Measurements from ENCODE around the gene C1QTNF6.

C1QTNF6 gene

GRCh38 chr22:37188901-37189466 is 937 bp upstream of the C1QTNF6 start:
- no peak for DNase-seq

GRCh38 chr22:37187552-37187890 is 526 bp downstream of the C1QTNF6 start:
- DNase-seq: no peak

GRCh38 chr22:37186997-37187522 is 987 bp downstream of the C1QTNF6 start:
- DNase-seq: no peak

GRCh38 chr22:37186228-37186996 is 1.6 kb downstream of the C1QTNF6 start:
- peak; percentile 27 for DNase-seq

GRCh38 chr22:37185646-37186227 is 2.3 kb downstream of the C1QTNF6 start:
- no peak for DNase-seq

GRCh38 chr22:37184816-37185541 is 3.1 kb downstream of the C1QTNF6 start:
- no peak for DNase-seq

GRCh38 chr22:37184380-37184755 is 3.7 kb downstream of the C1QTNF6 start:
- no peak for DNase-seq

GRCh38 chr22:37183432-37184379 is 4.3 kb downstream of the C1QTNF6 start:
- DNase-seq: no peak

GRCh38 chr22:37182949-37183245 is 5.2 kb downstream of the C1QTNF6 start:
- DNase-seq: no peak

- no peak for DNase-seq
Observed at GRCh38 chr22:37182101-37182948, 5.7 kb downstream of the C1QTNF6 start.

GRCh38 chr22:37181681-37182080 is 6.4 kb downstream of the C1QTNF6 start:
- no peak for DNase-seq

- DNase-seq: no peak
Observed at GRCh38 chr22:37180531-37181231, 7.4 kb downstream of the C1QTNF6 start.

GRCh38 chr22:37179622-37180420 is 8.2 kb downstream of the C1QTNF6 start:
- DNase-seq: no peak

- DNase-seq: no peak
Observed at GRCh38 chr22:37179126-37179470, 8.9 kb downstream of the C1QTNF6 start.

- no peak for DNase-seq
Observed at GRCh38 chr22:37178350-37179125, 9.5 kb downstream of the C1QTNF6 start.

- DNase-seq: no peak
Observed at GRCh38 chr22:37177755-37178154, 10.3 kb downstream of the C1QTNF6 start.

- DNase-seq: no peak
Observed at GRCh38 chr22:37177221-37177620, 10.8 kb downstream of the C1QTNF6 start.

- DNase-seq: no peak
Observed at GRCh38 chr22:37176464-37177061, 11.5 kb downstream of the C1QTNF6 start.
